Heart right ventricle (tissue), 16 donors: ENCODE measurements around the gene HTR7. TPM values are rescaled to one million over a fixed set of nuclear protein-coding genes. Genes with fewer than 3 reads are reported as not detected.

Experiments
- ATAC-seq, 8 donors: fragments of 200-7000 bp; cut with Tn5 transposase; one replicate each; pipeline ENCODE4 v1.9.1; 2020; ENCODE audit warnings: mild to moderate bottlenecking in 8 of 8, moderate library complexity in 8 of 8, moderate number of reproducible peaks in 1 of 8
- DNase-seq, 2 donors: peaks; one replicate each; pipeline ENCODE4 v3.0.0-alpha.2; 2020
- H3K27ac ChIP-seq, 10 donors: fragments of 200-600 bp; sonication (generic) in 2 of 10; one replicate each; pipeline versions ENCODE4 v1.5.0 to v1.8.0; 2020 to 2022; ENCODE audit warnings: mild to moderate bottlenecking in 3 of 10
- H3K27me3 ChIP-seq, 7 donors: fragments of 200-600 bp; one replicate each; pipeline ENCODE4 v1.8.0; 2021 to 2022; ENCODE audit warnings: mild to moderate bottlenecking in 2 of 7
- H3K36me3 ChIP-seq, 9 donors: fragments of 200-600 bp; sonication (generic) in 1 of 9; one replicate each; pipeline versions ENCODE4 v1.5.0 to v1.8.0; 2020 to 2022; ENCODE audit warnings: mild to moderate bottlenecking in 2 of 9
- H3K4me1 ChIP-seq, 9 donors: fragments of 200-600 bp; sonication (generic) in 1 of 9; one replicate each; pipeline versions ENCODE4 v1.5.0 to v1.8.0; 2020 to 2022; ENCODE audit warnings: mild to moderate bottlenecking in 4 of 9
- H3K4me3 ChIP-seq, 10 donors: fragments of 200-600 bp; sonication (generic) in 2 of 10; one replicate each; pipeline versions ENCODE4 v1.5.0 to v1.8.0; 2020 to 2022; ENCODE audit warnings: mild to moderate bottlenecking in 7 of 10, moderate library complexity in 2 of 10
- H3K9me3 ChIP-seq, 11 donors: fragments of 200-600 bp in 10 of 11; sonication (generic) in 2 of 11; one replicate each; pipeline versions ENCODE4 v1.5.0 to v1.8.0; 2013 to 2022; ENCODE audit warnings: mild to moderate bottlenecking in 2 of 11, control low read depth in 1 of 11, moderate library complexity in 1 of 11
- WGBS, 2 donors: extraction: QIAGEN DNeasy Blood & Tissue Kit; methylation state at CpG; one replicate each; pipeline ENCODE4 v1.1.7; 2013; ENCODE audit warnings: inconsistent platforms in 1 of 2; 5-methylcytosine and 5-hydroxymethylcytosine counted together
- intact Hi-C, 10 donors: fragments of 100-400 bp; cut with DNase I; formaldehyde crosslinking; loops; one replicate each; pipeline versions ENCODE4 v1.11.1 to v1.14.2; 2022
- polyA plus RNA-seq, 2 donors: library from polyadenylated mRNA; stranded (reverse); fragments of 200-250 nt; gene quantifications; one replicate each; pipeline ENCODE4 v1.2.3, GENCODE V29; 2013
- total RNA-seq, 10 donors: library from RNA; stranded (reverse); fragmentation: NEBNext Ultra II Directional in 3 of 10; extraction: Animal tissue kit (Norgen Biotek cat#: 25700) in 3 of 10; gene quantifications; one replicate each; pipeline versions ENCODE4 v1.2.1 to v1.2.4, GENCODE V29; 2021 to 2023
- TF ChIP-seq, protein P1 (sequence below), 9 donors: fragments of 200-600 bp; sonication (generic) in 2 of 9; IDR thresholded peaks; one replicate each; pipeline versions ENCODE4 v1.5.0 to v1.8.0; 2021 to 2022; ENCODE audit warnings: antibody characterized with exemption in 9 of 9, mild to moderate bottlenecking in 5 of 9, moderate library complexity in 1 of 9
- donor health status: Arrhythmogenic right ventricular cardiomyopathy.
- donor health status: ischemic (EF 13 %, LVEDD 7.1; RV severe dilation, severe dysfunction).
- donor health status: healthy with polysubstance abuse.
- donor health status: DM: no; HTN: yes; CAD: no.
- donor health status: DM: no; HTN: no; CAD: no.
- donor health status: ischemic (EF 25% LVEDD 6.9; RV normal size, moderate dysfunction).
- donor health status: ischemic (EF 25% LVEDD 5.7; RV mildly dilated, moderate dysfunction).
- donor health status: healthy.
- donor health status: DM: yes; HTN: yes; CAD: no.
- donor health status: Ischemic cardiomyopathy.
- donor health status: ischemic (EF 35%, LVEDD 5.7; RV mildly dilated, moderate dysfunction).
- donor health status: nonischemic (EF 11% LVEDD 7.7; RV severe dilation, severe dysfunction).
- donor health status: DM: yes; HTN: yes; CAD: no.
- donor health status: PGD.
- donor health status: ischemic (EF 29% LVEDD 5.4; RV normal size, mild dysfunction).
- donor health status: nonischemic (EF 23%, LVEDD 6.1; RV moderate dilation, normal function).

The HTR7 gene
- total and polyA plus RNA-seq, 12 donors: 0.09 to 0.28 (median 0.15) TPM; not detected in 3

DNA sequence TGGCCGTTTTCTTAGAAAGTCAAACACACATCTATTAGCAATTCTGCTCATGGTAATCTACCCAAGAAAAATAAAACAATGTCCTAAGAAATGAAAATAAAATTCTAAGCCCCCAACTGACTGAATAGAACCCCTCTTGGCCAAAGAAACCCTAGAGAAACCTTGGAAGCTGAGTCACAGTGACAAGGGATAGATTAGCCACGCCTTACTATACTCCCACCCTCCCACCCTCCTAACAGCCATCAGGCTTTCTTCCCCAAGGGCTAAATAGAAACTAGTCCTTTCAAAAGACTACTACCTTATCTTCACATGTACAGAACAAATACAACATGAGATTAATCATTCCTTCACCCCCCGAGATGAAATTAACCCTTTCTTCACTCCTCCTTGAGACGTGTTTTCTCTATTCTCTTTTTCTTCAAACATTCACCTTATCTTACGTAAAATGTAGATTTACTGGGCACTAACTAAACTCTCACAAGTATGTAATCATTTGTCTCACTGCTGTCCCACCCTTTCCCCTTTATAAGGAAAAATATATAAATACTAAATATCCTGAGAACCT lies 57.5 kb downstream of the HTR7 start:
- Histone ChIP-seq H3K36me3 (no peaks in the 10 kb centered on the region), H3K4me3 (no peak overlapping the region), H3K4me1 (no peaks in the 10 kb centered on the region), H3K9me3 (peaks cover 0 to 26% (median 0%) of the 10 kb centered on the region in 11 donors), H3K27me3 (peaks cover 0 to 5% (median 0%) of the 10 kb centered on the region in 7 donors), H3K27ac (no peak overlapping the region)
- intact Hi-C loops: no loop called here
- WGBS, 2 donors: 72 to 78% methylated on average over 5 of the region's 5 CpGs
- no peak for ATAC-seq
- TF ChIP-seq, protein P1, sequence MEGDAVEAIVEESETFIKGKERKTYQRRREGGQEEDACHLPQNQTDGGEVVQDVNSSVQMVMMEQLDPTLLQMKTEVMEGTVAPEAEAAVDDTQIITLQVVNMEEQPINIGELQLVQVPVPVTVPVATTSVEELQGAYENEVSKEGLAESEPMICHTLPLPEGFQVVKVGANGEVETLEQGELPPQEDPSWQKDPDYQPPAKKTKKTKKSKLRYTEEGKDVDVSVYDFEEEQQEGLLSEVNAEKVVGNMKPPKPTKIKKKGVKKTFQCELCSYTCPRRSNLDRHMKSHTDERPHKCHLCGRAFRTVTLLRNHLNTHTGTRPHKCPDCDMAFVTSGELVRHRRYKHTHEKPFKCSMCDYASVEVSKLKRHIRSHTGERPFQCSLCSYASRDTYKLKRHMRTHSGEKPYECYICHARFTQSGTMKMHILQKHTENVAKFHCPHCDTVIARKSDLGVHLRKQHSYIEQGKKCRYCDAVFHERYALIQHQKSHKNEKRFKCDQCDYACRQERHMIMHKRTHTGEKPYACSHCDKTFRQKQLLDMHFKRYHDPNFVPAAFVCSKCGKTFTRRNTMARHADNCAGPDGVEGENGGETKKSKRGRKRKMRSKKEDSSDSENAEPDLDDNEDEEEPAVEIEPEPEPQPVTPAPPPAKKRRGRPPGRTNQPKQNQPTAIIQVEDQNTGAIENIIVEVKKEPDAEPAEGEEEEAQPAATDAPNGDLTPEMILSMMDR (IDR thresholded peaks at IDR 0.05): no peak
- DNase-seq: no peak

DNA sequence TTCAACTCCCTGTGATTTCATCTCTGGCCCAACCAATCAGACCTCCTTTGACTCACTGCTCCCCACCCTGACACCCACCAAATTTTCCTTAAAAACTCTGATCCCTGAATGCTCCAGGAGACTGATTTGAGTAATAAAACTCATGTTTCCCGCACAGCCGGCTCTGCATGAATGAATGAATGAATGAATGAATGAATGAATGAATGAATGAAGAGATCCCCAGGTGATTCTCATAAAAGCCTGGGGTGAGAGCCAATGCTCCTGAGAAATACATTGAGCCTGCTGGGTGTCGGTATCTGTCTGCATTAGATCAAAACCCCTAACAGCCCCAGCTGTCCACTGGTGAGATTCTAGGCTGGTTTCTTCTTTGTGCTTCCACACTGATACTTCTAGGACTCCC lies 58.7 kb downstream of the HTR7 start:
- ATAC-seq: no peak

DNA sequence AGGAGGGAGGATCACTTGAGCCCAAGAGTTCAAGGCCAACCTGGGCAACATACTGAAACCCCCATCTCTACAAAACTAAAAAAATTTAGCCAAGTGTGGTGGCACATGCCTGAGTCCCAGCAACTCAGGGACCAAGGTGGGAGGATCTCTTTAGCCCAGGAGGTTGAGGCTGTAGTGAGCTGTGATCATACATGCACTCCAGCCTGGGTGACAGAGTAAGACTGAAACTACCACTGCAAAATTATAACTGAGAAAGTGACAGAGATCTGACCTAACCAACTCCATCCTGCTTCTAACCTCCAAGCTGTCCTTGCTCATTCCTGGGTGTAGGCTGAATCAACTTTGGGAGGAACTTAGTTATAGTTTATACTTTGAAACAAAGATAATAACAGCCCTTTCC lies 59.4 kb downstream of the HTR7 start:
- no peak overlapping the region for H3K27ac ChIP-seq
- DNase-seq: no peak
- peaks cover 0 to 5% (median 0%) of the 10 kb centered on the region in 7 donors for H3K27me3 ChIP-seq
- H3K4me3 ChIP-seq: no peak overlapping the region
- H3K9me3 ChIP-seq: peaks cover 0 to 17% (median 0%) of the 10 kb centered on the region in 11 donors
- ATAC-seq: no peak
- TF ChIP-seq, protein P1 (IDR thresholded peaks at IDR 0.05): no peak
- no peaks in the 10 kb centered on the region for H3K36me3 ChIP-seq
- intact Hi-C loops: no loop called here
- H3K4me1 ChIP-seq: no peaks in the 10 kb centered on the region

More for the DNA sequence above, 58.7 kb downstream of the HTR7 start:
- H3K27ac ChIP-seq: no peak overlapping the region
- no peak for DNase-seq
- TF ChIP-seq, protein P1 (IDR thresholded peaks at IDR 0.05): no peak
- H3K36me3 ChIP-seq: no peaks in the 10 kb centered on the region
- no peak overlapping the region for H3K4me3 ChIP-seq
- WGBS, 2 donors: 92 to 96% methylated on average over 3 of the region's 3 CpGs
- H3K27me3 ChIP-seq: peaks cover 0 to 5% (median 0%) of the 10 kb centered on the region in 7 donors
- H3K9me3 ChIP-seq: peaks cover 0 to 23% (median 0%) of the 10 kb centered on the region in 11 donors
- no peaks in the 10 kb centered on the region for H3K4me1 ChIP-seq
- intact Hi-C loops: no loop called here

DNA sequence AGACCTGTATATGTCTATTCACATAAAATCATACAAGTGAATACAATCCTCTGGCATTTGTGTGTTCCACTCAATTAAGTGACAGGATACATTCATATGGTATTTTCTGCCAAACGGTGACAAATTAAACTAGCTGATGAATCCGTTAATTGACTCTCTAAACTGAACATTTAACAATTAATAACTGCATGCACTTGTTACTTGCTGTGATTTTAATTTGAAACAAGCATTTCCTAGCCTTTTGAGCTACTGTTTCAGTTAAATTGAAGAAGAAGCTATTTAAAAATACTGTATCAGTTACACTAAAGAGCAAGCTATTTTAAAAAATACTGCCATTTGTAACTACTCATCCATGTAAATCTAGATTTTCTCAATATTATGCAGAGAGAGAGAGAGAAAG lies 67.4 kb downstream of the HTR7 start:
- intact Hi-C loops: no loop called here
- Histone ChIP-seq H3K36me3 (no peaks in the 10 kb centered on the region), H3K9me3 (no peaks in the 10 kb centered on the region), H3K4me3 (no peak overlapping the region), H3K4me1 (no peaks in the 10 kb centered on the region), H3K27me3 (peaks cover 0 to 14% (median 0%) of the 10 kb centered on the region in 7 donors), H3K27ac (no peak overlapping the region)
- TF ChIP-seq, protein P1 (IDR thresholded peaks at IDR 0.05): no peak
- DNase-seq (no peak), ATAC-seq (no peak)
- 79 to 86% methylated on average over 2 of the region's 2 CpGs for WGBS, 2 donors
